Left kidney (tissue), 2 donors: ENCODE data around the gene MYO5A. TPM values are rescaled to one million over a fixed set of nuclear protein-coding genes. Genes with fewer than 3 reads are reported as not detected.
A peak's percentile ranks its signal among the peaks of the same experiment; 100 is the strongest.

Experiments
- DNase-seq: peaks from one replicate; pipeline ENCODE4 v3.0.0-alpha.2; 2013
- polyA plus RNA-seq: library from polyadenylated mRNA; unstranded; fragments of 120-200 nt; gene quantifications from one replicate; pipeline ENCODE4 v1.2.1, GENCODE V29; 2013; ENCODE audit not compliant: insufficient read length

Gene MYO5A
- polyA plus RNA-seq, 1 donor, result 9.2 TPM

- no peak for DNase-seq
Observed at GRCh38 chr15:52361975-52362494, 166.6 kb downstream of the MYO5A start.

GRCh38 chr15:52361494-52361893, 167.2 kb downstream of the MYO5A start:
- DNase-seq, result no peak

GRCh38 chr15:52360229-52361203, 168.2 kb downstream of the MYO5A start:
- DNase-seq, result no peak

GRCh38 chr15:52359722-52360121, 169.0 kb downstream of the MYO5A start:
- no peak for DNase-seq

GRCh38 chr15:52357949-52358348, 170.7 kb downstream of the MYO5A start:
- no peak for DNase-seq

- no peak for DNase-seq
Observed at GRCh38 chr15:52352086-52352485, 176.6 kb downstream of the MYO5A start.

- no peak for DNase-seq
Observed at GRCh38 chr15:52351206-52351908, 177.3 kb downstream of the MYO5A start.

- no peak for DNase-seq
Observed at GRCh38 chr15:52350423-52350822, 178.3 kb downstream of the MYO5A start.

- no peak for DNase-seq
Observed at GRCh38 chr15:52349052-52349700, 179.5 kb downstream of the MYO5A start.

- no peak for DNase-seq
Observed at GRCh38 chr15:52348056-52348745, 180.5 kb downstream of the MYO5A start.

GRCh38 chr15:52344592-52344991, 184.1 kb downstream of the MYO5A start:
- DNase-seq, result no peak

GRCh38 chr15:52343831-52344230, 184.8 kb downstream of the MYO5A start:
- no peak for DNase-seq

GRCh38 chr15:52340093-52340492, 188.6 kb downstream of the MYO5A start:
- DNase-seq, result no peak

GRCh38 chr15:52338891-52339290, 189.8 kb downstream of the MYO5A start:
- DNase-seq, result no peak

- no peak for DNase-seq
Observed at GRCh38 chr15:52338058-52338457, 190.6 kb downstream of the MYO5A start.

GRCh38 chr15:52337198-52337853, 191.4 kb downstream of the MYO5A start:
- no peak for DNase-seq

- no peak for DNase-seq
Observed at GRCh38 chr15:52336529-52336928, 192.2 kb downstream of the MYO5A start.

- DNase-seq, result no peak
Observed at GRCh38 chr15:52334491-52335160, 194.1 kb downstream of the MYO5A start.

- DNase-seq, result peak; percentile 15
Observed at GRCh38 chr15:52331490-52332240, 197.0 kb downstream of the MYO5A start.

GRCh38 chr15:52329987-52330386, 198.7 kb downstream of the MYO5A start:
- DNase-seq, result no peak
